ENCODE measurements around the gene FMO4. TPM values are rescaled to one million over a fixed set of nuclear protein-coding genes. Genes with fewer than 3 reads are reported as not detected.

Gene FMO4
- total and polyA plus RNA-seq, 8 donors = 0.69 to 3.2 (median 1.5) TPM

DNA sequence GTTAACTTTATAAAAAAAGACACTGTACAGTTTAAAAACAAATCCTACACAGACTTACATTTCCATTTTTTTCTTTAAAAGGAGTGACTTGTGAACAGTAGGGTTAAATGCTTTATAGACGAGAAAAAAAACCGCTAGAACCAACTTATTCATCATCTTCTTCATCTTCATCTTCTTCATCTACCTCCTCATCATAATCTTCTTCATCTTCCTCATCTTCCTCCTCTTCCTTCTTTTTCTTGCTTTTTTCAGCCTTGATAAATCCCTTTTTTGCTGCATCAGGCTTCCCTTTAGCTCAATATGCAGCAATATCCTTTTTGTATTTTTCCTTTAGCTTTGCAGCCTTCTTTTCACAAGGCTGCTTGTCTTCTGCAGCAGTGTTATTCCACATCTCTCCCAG lies 43.2 kb upstream of the FMO4 start:
- FAIRE-seq (no peak), DNase-seq (no peak), ATAC-seq (no peak)
- Histone ChIP-seq H3K27ac (no peak overlapping the region), H3K9me3 (no peaks in the 10 kb centered on the region), H3K4me3 (no peak overlapping the region), H3K27me3 (no peaks in the 10 kb centered on the region), H3K4me1 (no peaks in the 10 kb centered on the region), H3K36me3 (no peaks in the 10 kb centered on the region)
- no peak for TF ChIP-seq CTCF (IDR thresholded peaks at IDR 0.05)
- 81 to 84% methylated on average over 2 of the region's 2 CpGs for WGBS, 2 donors
- intact Hi-C loops (cut with DNase I) = no loop called here

- no peak for TF ChIP-seq CTCF (IDR thresholded peaks at IDR 0.05)
- no peaks in the 10 kb centered on the region for H3K27me3 ChIP-seq
- ATAC-seq = no peak
- no peak for FAIRE-seq
- intact Hi-C loops (cut with DNase I) = no loop called here
- DNase-seq = no peak
- no peaks in the 10 kb centered on the region for H3K36me3 ChIP-seq
- H3K9me3 ChIP-seq = no peaks in the 10 kb centered on the region
- WGBS, 2 donors = 23 to 34% methylated on average over 2 of the region's 2 CpGs
- H3K27ac ChIP-seq = no peak overlapping the region
- H3K4me3 ChIP-seq = no peak overlapping the region
- H3K4me1 ChIP-seq = no peaks in the 10 kb centered on the region
Observed at GRCh38 chr1:171277534-171277933, 36.4 kb upstream of the FMO4 start.

GRCh38 chr1:171279234-171279633 lies 34.7 kb upstream of the FMO4 start:
- DNase-seq (no peak), FAIRE-seq (no peak), ATAC-seq (no peak)
- WGBS, 2 donors = 57 to 68% methylated on average over 2 of the region's 2 CpGs
- H3K36me3 ChIP-seq = no peaks in the 10 kb centered on the region
- H3K4me1 ChIP-seq = no peaks in the 10 kb centered on the region
- no peaks in the 10 kb centered on the region for H3K9me3 ChIP-seq
- intact Hi-C loops (cut with DNase I) = no loop called here
- H3K27me3 ChIP-seq = no peaks in the 10 kb centered on the region
- H3K27ac ChIP-seq = no peak overlapping the region
- no peak overlapping the region for H3K4me3 ChIP-seq
- no peak for TF ChIP-seq CTCF (IDR thresholded peaks at IDR 0.05)

DNA sequence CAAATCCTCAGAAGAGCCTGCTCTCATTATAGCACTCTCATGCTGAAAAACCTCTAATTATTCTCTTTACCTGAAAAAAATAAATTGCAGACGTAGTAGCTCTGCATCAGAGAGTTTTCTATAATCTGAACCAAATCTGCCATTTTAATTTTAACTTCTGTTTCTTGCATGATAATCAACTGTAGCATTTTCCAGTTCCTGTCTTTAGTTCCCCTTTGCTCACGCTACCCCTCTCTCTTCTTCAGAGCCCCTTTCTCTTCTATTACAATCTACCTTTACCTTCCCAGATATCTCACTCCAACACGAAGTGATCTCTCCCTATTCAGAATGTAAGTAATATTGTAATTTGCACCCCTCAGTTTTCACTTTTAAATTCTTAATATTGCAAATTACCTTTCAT lies 34.3 kb upstream of the FMO4 start:
- WGBS, 2 donors = 63 to 68% methylated on average over 3 of the region's 3 CpGs
- no peak for TF ChIP-seq CTCF (IDR thresholded peaks at IDR 0.05)
- no peak for FAIRE-seq

DNA sequence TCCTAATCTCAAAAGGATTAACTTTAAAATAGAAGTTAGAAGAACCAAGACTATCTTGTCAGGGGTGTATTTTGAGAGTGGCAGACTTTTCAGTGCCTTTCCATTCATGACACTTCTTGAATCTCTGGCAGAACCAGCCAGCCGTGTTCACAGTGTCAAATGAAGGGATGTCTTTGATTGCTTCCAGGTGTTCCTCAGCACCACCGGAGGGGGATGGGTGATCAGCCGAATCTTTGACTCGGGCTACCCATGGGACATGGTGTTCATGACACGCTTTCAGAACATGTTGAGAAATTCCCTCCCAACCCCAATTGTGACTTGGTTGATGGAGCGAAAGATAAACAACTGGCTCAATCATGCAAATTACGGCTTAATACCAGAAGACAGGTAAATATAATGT lies 33.4 kb upstream of the FMO4 start:
- ATAC-seq = no peak
- WGBS, 2 donors = 78 to 82% methylated on average over 7 of the region's 7 CpGs
- Histone ChIP-seq H3K9me3 (no peaks in the 10 kb centered on the region), H3K4me3 (no peak overlapping the region), H3K27ac (no peak overlapping the region), H3K4me1 (no peaks in the 10 kb centered on the region), H3K36me3 (no peaks in the 10 kb centered on the region), H3K27me3 (no peaks in the 10 kb centered on the region)
- intact Hi-C loops (cut with DNase I) = no loop called here
- no peak for TF ChIP-seq CTCF (IDR thresholded peaks at IDR 0.05)
- DNase-seq = no peak
- FAIRE-seq = no peak

More for the DNA sequence above, 34.3 kb upstream of the FMO4 start:
- Histone ChIP-seq H3K4me1 (no peaks in the 10 kb centered on the region), H3K36me3 (no peaks in the 10 kb centered on the region), H3K9me3 (no peaks in the 10 kb centered on the region), H3K4me3 (no peak overlapping the region), H3K27ac (no peak overlapping the region), H3K27me3 (no peaks in the 10 kb centered on the region)
- ATAC-seq = no peak
- no peak for DNase-seq
- intact Hi-C loops (cut with DNase I) = no loop called here
